NCI-H2196 treated with DMSO at 0.1 percent for 48 hours (cell line): ENCODE measurements around the gene SLC27A1.
"Not testable (repeated sequence)": the region's sequence is repeated elsewhere in the genome, so short reads cannot be mapped to it uniquely, and the experiment has no call there.

Experiments used
- DNase-seq: peaks from one replicate; lab custom pipeline; 2025; ENCODE audit not compliant: unreplicated experiment; lab: John Stamatoyannopoulos, UW

SLC27A1 gene

GRCh38 chr19:17538684-17539237 lies 68.4 kb downstream of the SLC27A1 start:
- DNase-seq: no peak

GRCh38 chr19:17539238-17540117 lies 69.2 kb downstream of the SLC27A1 start:
- peak; percentile 99 for DNase-seq

GRCh38 chr19:17540174-17540573 lies 69.8 kb downstream of the SLC27A1 start:
- no peak for DNase-seq

GRCh38 chr19:17541184-17541759 lies 70.9 kb downstream of the SLC27A1 start:
- DNase-seq: no peak

DNA sequence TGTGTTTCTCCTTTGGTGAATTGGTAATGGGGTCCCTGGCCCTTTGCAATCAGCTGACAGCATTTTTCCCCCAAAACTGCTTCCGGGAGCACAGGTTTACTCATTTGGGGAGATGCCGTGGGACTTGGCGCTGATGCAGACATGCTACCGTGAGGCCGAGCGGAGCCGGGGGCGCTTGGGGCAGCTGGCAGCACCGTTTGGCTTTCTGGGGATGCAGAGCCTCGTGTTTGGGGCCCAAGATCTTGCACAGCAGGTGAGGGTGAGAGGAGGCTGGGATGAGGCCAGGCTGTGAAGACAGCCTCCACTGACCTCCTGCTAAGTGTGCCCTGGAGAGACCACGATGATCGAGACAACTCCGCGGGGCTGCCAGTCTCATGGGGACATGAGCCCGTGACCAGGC lies 71.7 kb downstream of the SLC27A1 start:
- no peak for DNase-seq

- no peak for DNase-seq
Observed at GRCh38 chr19:17542793-17543582, 72.7 kb downstream of the SLC27A1 start.

- DNase-seq: no peak
Observed at GRCh38 chr19:17543986-17544385, 73.7 kb downstream of the SLC27A1 start.

DNA sequence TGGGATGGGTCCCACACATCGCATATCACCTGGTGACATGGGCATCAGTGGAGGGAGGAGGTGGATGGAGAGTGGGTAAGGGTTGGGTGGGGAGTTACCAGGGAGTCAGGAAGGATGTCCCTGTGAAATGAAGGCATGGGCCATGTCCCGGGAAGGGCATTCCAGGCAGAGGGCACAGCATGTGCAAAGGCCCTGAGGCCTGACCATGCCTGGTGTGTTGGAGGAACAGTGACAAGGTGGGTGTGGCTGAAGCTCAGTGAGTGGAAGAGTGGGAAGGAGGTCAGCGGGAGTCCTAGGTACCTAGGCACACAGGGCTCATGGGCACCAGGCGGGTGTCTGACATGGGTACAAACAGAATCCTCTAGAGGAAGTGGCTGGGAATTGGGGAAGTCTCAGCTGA lies 74.1 kb downstream of the SLC27A1 start:
- no peak for DNase-seq

- DNase-seq: no peak
Observed at GRCh38 chr19:17548145-17548544, 77.8 kb downstream of the SLC27A1 start.

DNA sequence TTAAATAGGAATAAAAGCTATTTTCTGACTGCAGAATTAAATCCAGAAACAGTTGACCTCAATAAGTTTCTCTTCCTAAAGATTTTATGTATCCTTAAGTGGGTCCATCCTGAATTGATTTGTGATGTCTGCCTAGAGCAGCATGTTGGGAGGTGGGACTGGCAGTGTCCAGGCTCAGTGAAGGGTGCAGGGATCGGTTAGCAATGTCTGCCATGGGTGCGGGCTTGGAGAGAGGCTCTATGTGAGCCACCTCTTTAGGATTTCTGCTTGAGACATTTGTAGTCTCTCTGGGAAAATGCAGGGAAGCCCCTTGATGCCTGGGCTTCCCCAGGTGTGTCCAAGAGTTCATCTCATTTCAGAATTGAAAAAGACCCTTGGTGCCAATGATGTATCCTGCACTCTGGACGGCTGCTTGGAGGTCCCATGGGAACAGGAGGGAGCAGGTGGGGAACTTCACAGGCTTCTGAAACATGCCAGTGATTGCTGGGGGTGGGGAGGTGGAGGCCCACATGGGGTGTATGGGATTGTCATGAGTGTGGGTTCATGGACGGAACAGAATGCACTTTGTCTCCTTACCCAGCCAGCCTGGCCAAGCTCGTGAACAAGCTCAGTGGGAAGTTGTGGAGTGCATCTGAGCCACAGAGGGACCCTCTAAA lies 78.9 kb downstream of the SLC27A1 start:
- DNase-seq: no peak

GRCh38 chr19:17550076-17550667 lies 79.8 kb downstream of the SLC27A1 start:
- DNase-seq: no peak

DNA sequence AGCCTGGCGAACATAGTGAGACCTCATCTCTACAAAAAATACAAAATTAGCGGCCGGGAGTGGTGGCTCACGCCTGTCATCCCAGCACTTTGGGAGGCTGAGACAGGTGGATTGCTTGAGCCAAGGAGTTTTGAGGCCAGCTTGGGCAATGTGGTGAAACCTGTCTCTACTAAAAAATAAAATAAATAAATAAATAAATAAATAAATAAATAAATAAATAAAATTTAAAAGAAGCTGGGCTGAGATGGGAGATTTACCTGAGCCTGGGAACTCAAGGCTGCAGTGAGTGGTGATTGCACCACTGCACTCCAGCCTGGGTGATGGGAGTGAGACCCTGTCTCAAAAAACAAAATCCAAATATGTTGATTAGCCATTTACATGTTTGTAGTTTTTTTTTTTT lies 82.4 kb downstream of the SLC27A1 start:
- not testable (repeated sequence) for DNase-seq

DNA sequence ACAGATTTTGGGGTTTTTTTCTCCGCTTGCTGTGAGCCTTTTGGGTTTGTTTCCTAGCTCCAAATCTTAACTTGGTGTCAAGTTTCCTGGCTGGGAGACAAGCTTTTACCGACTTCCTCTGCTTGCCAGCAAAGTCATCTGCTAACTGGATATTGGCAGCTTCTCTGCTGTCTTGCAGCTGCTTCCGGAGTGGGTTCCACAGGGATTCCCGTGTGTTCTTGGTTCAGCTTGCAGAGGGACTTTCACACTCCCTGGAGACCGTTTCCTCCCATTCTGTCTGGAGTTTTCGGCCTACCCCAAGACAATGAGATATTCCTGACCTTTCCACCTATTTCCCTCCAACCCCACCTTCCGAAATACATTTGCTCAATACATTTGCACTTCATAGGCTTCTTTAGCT lies 82.9 kb downstream of the SLC27A1 start:
- DNase-seq: peak; percentile 80

DNA sequence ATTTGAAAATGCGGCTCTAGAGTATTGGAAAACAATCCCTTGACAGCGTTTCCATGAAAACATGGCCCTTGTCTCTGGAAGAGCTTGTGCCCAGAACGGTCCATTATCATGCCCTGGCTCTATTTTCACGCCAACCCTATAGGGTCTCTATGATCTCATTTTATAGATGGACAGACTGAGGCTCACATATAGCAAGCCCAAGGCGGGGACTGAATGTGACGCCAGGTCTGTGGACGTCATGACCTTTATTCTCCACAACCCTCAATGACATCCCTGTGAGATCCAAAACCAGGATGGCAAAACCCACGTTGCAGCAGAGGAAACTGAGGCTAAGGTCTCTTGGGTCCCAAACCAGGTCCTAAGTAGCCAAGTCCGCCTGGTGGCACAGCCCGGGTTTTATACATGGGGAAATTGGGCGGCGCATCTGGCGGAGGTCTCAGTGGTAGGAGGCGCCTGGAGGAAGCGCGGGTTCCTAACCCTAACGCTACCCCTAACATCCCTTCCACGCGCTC lies 84.7 kb downstream of the SLC27A1 start:
- no peak for DNase-seq

- peak; percentile 97 for DNase-seq
Observed at GRCh38 chr19:17555480-17555928, 85.2 kb downstream of the SLC27A1 start, which contains the start of gene COLGALT1. TSS of gene COLGALT1 (plus strand) at chr19:17555649. CDS start at chr19:17555714, 65 bp downstream.
